HG03045 (cell line): ENCODE data around the gene KLK4.
"Not testable (repeated sequence)": the region's sequence is repeated elsewhere in the genome, so short reads cannot be mapped to it uniquely, and the experiment has no call there.

Experiments used
- ATAC-seq: cut with Tn5 transposase; IDR thresholded peaks from one replicate; pipeline ENCODE4 v1.9.1; 2021; ENCODE audit warnings: mild to moderate bottlenecking, moderate library complexity; ENCODE audit not compliant: unreplicated experiment

KLK4 gene

DNA sequence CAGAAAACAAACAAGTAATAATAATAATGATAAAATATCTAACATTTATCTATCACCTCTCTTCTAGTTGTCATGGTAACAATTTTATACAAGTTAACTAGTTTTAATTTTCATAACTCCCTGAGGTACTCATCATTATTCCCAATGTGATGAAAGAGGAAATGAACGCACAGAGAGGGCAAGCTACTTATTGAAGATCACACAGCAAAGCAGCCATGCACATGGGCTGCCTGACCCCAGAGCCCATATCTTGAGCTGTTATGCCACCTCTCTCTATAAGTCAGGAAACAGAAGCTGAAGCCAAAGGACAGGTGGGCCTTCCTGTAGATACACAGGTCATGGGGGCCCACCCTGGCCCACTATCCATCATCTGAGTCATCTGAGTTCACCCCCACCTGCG lies 4.9 kb upstream of the KLK4 start:
- ATAC-seq, result no peak

DNA sequence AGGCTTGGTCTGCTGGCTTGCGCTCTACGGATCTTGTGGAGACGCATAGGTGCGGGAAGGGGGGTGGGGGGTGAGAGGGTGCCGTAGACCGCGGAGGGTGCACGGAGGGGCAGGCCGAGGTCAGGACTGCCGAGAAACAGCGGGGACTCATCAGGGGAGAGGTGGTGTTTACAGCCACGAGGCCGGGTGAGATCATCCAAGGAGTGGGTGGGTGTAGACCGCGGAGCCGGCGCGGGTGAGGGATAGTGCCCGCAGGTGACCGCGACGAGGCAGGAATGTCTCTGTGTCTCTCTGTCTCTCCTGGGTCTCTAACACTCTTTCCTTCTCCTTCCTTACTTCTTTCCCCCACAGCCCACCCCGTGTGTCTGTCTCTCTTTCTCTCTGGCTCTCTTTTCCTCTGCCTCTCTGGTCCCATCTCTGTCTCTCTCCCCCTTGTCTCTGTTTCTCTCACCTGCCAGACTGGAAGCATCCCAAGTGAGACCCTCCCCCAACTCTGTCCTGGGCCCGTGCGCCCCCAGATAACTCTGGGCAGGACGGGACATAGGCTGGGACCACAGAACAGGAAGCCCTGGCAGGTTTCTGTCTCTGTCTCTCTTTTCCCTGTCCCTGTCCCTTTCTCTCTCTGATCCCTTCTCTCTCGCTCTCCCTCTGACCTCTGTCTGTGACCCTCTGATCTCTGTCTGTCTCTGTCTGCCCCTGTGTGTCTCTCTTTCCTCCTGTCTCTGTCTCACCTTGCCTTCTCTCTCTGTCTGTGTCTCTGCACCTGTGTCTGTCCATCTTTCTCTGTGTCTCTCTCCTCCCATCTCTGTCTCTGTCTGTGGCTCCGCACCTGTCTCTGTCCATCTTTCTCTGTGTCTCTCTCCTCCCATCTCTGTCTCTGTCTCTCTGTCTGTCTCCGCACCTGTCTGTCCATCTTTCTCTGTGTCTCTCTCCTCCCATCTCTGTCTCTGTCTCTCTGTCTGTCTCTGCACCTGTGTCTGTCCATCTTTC lies 1.8 kb upstream of the KLK4 start:
- ATAC-seq, result no peak

DNA sequence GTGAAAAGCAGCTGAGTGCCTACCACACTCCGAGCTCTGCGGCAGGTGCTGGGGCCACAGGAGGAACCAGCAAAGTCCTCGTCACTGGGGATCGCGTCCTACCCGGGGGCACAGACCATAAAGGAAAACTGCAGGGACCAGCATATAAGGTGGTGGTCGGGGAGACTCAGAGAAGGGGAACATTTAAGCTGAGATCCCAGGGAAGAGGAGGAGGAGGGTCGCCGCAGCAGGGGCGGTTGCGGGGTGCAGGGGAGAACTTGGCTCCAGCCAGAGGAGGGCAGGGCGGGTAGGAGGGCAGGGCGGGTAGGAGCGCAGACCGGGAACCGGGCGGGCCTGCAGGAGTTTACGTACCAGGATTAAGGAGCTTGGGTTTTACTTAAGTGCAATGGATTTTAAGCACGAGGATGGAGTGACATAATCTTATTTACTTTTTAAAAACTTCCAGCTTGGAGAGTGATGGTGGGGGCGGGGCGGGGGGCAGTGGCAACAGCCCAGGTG lies 956 bp upstream of the KLK4 start:
- ATAC-seq, result no peak

DNA sequence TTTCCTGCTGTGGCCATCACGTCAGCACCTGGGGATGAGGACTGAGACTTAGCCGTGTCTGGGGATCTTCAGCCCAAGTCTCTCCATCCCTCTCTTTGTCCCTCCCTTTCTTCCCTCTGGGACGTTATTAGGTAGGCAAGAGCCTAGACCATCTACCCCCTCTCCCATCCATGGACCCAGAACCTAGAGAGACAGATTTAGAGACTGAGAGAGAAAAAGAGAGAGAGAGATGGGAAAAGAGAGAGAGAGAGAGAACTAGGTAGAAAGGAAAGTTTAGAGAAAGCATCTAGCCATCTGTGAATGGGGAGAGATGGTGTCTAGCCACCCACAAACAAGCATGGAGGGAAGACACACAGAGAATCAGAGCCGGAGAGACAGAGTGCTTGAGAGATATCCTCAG lies 473 bp downstream of the KLK4 start:
- ATAC-seq, result no peak

DNA sequence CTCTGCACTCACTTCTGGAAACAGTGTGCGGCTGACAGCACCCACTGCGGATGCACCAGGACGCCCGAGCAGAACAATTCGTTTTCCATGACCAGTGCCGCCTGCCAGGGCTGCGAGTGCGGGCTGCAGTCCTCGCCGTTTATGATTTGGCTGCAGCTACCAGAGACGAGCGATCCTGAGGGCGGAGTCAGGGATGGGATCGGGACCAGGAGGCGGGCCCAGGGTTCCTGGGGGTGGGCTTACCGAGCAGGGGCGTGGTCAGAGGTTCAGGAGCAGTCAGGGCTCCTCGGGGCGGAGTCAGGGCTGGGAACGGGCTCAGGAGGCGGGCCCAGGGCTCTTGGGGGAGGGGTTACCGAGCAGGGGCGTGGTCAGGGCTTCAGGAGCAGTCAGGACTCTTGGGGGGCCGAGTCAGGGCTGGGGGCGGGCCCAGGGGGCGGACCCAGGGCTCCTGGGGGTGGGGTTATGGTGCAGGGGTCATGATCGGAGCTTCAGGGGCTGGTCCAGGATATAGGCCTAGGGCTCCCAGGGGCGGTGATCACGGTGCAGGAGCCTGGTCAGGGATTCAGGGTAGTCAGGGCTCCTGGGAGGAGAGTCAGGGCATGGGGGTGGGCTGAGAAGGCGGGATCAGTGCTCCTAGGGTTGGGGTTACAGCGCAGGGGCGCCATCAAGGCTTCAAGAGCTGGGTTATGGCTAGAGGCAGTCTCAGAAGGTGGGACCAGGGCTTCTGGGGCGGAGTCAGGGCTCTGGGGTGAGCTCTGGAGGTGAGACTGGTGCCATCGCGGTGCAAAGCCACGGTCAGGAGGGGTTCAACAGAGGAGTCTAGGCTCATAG lies 1.7 kb downstream of the KLK4 start:
- no peak for ATAC-seq

DNA sequence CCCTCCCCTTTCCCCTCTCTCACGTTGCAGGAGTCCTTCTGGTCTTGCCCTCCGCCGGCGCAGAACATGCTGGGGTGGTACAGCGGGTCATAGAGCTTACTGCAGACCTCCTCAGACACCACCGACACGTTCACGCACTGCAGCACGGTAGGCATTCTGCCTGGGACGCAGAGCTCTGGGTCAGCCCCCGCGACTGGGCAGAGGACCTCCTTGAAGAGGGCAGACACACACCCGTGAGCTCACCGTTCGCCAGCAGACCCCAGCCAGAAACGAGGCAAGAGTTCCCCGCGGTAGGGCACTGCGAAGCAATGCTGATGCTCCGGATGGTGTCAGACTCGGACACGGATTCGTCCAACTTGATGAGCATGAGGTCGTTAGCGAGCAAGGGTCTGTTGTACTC lies 2.9 kb downstream of the KLK4 start:
- no peak for ATAC-seq

DNA sequence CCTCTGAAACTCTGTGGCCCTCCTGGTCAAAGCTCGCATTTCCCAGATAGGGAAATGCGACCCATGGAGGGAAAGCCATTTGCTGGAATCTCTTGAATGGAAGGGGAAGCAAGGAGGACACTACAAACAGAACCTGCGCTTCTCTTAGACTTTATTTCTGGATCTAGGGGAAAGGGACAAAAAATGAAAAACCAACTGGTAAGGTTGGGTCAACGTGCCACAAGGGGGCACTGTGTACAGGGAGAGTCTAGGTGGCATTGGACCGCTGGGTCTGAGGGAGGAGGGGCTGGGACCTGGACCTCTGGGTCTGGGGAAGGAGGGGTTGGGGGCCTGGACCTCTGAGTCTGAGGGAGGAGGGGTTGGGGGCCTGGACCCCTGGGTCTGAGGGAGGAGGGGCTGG lies 5.0 kb downstream of the KLK4 start:
- ATAC-seq, result no peak

DNA sequence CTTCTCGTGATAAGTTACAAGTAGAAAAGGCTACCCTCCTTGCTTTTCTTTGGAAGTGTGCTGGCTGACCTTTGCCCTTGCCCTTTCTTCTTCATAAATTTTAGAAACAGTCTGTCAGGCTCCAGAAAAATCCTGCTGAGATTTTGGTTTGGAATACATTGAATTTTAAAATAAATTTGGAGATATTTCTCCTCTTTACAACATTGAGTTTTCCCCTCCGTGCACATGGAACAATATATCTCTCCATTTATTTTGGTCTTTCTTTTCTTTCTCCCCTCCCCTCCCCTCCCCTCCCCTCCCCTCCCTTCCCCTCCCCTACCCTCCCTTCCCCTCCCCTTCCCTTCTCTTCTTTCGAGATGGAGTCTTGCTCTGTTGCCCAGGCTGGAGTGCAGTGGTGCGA lies 8.6 kb downstream of the KLK4 start:
- no peak for ATAC-seq

DNA sequence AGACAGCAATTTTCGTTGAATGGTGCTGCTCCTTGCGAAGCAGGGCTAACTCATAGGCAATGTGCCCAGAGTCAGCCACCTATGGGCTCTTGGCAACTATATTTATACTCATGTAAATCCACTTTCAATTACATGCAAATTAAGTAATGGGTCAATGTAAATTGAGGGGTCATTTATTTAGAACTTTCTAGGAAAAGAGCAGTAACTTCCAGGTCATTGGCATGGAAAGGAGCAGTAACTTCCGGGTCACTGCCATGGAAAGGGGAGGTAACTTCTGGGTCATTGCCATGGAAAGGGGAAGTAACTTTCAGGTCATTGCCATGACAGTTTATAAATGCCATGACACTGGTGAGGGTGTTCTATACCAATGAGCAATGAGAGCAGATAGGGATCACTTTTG lies 11.6 kb downstream of the KLK4 start:
- no peak for ATAC-seq

DNA sequence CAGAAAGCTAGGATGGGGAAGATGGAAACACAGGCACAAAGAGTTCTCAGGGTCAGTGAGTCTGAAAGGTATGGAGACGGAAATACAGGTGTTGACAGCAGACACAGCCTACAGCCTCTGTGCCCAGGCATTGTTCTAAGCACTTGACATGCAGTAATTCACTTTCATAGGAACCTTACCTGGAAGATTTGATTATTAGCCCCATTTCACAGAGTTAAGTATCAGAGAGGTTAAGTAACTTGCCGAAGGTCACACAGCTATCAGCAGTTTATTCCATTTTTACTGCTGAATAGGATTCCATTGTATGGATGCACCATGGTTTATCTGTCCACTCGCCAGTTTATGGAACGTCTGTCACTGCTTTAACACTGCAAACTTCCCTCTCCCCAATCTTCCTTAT lies 13.2 kb downstream of the KLK4 start:
- no peak for ATAC-seq

DNA sequence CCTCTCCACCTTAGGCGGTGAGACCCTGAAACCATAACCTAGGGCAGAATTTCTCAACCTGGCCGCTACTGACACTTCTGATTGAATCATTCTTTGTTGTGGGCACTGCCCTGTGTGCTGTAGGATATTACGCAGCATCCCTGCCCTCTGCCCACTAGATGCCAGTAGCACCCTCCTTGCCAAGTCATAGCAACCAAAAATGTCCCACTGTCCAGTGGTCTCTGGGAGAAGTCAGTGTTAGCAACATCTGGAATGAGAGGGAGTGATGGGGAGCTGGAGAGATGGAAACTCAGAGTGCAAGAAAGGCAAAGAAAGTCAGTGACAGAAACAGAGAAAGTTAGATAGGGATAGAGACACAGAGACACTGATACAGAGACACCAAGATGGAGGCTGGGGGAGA lies 13.6 kb downstream of the KLK4 start:
- ATAC-seq, result no peak

DNA sequence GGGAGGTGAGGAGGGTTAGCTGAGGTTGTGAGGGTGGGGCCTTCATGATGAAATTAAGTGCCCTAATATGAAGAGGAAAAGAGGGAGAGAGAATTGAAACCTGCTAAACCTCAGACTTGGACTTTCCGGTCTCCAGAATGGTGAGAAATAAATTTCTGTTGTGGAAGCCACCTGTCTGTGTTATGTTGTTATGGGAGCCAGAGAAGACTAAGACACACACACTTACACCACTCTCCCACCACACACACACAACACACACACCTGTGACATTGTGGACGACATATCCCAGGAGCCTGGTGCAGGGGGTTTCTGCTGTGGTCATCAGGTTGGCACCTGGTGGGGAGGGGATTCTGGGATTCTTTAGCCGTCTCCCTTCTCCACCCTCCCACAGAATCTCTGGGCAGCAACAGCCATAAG lies 14.0 kb downstream of the KLK4 start:
- no peak for ATAC-seq

DNA sequence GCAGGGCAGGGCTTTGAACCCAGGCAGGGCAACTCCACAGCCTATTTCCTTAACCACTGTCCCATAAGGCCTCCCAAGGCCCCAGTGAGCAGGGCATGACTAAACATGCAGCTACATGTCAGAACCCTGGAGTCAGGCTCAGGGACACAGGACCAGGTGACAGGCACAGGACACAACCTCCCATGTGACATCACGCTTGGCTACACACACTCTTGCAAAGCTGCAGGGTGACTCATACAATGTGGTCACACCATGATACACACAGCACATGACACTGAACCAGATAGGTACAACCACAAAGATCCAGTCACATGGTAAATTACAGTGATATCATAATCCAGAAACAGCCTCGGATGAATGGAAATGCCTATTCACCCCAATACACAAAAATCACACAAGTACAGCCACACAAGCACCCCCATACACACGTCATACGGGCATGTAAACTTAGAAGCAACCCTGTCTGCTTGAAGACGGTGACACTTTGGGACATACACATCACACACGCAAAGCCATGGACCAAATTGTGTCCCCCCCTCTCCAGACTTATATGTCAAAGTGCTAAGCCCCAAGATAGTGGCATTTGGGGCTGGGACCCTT lies 14.5 kb downstream of the KLK4 start:
- peak; percentile 82 for ATAC-seq

DNA sequence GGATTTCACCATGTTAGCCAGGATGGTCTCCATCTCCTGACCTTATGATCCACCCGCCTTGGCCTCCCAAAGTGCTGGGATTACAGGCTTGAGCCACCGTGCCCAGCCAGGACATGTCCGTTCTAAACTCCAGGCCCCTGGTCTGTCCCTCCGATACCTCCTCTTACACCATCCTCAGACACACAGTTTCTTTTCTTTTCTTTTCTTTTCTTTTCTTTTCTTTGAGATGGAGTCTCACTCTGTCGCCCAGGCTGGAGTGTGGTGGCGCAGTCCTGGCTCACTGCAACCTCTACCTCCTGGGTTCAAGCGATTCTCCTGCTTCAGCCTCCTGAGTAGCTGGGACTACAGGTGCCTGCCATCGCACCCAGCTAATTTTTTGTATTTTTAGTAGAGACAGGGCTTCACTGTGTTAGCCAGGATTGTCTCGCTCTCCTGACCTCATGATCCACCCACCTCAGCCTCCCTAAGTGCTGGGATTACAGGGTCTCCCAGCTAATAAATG lies 15.1 kb downstream of the KLK4 start:
- ATAC-seq, result not testable (repeated sequence)

DNA sequence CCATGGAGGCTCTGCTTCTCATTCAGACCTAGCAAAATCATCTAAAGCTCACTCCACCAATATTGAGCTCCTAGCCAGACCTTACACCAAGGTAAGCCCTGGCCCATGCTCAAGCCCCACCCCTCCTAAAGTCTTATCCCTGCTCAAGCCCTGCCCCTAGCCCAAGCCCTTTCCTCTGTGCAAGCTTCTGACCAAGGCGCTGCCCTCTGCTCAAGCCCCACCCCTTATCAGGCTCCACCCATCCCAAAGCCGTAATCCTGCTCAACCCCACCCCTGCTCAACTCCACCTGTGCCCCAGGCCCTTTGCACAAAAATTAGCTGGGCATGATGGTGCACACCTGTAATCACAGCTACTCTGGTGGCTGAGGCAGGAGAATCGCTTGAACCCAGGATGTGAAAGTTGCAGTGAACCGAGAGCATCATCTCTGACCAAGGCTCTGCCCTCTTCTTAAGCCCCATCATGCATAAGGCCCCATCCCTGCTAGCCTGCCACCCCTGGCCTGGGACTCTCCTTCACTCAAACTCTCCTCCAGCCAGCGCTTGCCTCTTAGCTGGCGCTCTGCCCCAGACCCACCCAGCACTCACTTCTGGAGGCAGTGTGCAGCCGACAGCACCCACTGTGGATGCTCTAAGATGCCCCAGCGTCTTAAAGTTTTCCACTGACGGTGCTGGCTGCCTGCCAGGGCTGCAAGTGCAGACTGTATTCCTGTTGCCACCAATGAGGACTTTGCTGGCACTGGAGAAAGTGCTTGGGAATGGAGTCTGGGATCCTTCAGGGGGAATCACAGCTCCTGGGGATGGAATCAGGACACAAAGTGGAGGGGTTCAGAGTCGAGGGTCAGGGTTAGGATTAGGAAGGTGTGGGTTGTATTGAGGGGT lies 16.5 kb downstream of the KLK4 start:
- ATAC-seq, result no peak

DNA sequence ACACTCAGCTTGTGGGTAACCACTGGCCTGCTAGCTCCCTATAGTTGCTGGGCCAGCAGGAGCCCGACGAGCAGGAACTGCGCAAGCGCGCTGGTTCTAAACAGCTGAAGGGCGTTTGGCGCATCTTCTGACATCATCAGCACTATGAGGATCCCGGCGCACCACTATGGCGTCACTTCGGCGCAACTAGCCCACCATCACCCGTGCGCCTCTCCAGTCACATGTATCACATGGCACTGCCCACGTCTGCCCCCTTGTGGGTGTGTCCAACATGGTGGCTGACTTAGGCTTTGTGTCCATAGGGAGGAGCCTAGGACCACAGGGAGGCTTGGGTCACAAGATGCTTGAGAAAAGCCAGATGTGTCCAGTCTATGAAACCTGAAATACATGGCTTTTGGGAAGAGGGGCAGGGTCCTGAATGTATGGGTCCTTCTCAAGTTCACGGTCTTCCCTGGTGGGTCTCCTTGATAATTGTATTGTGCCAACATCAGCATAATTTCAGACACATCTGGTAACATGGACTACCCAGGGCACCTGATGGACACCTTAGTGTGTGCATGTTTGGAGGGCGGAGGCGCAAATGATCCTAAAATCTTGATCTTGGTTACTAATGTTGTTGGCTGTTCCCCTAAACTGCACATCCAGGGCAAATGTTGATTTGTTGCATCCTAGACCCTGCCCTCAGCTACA lies 18.0 kb downstream of the KLK4 start:
- ATAC-seq, result no peak

DNA sequence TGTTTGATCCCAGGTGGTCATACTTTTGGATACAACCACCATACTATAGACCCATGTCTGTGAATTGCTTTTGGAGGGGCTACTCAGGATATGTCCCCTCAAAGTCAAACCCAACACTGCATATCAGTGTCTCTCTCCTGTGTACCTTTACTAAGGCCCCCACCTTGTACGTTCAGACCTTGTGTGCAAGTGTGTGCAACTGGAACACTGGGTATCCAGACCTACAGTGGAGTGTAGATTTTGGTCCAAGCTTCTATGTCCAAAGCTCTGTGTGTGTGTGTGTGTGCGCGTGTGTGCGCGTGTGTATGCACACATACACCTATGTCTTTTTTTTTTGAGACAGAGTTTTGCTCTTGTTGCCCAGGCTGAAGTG lies 20.0 kb downstream of the KLK4 start:
- ATAC-seq, result no peak

DNA sequence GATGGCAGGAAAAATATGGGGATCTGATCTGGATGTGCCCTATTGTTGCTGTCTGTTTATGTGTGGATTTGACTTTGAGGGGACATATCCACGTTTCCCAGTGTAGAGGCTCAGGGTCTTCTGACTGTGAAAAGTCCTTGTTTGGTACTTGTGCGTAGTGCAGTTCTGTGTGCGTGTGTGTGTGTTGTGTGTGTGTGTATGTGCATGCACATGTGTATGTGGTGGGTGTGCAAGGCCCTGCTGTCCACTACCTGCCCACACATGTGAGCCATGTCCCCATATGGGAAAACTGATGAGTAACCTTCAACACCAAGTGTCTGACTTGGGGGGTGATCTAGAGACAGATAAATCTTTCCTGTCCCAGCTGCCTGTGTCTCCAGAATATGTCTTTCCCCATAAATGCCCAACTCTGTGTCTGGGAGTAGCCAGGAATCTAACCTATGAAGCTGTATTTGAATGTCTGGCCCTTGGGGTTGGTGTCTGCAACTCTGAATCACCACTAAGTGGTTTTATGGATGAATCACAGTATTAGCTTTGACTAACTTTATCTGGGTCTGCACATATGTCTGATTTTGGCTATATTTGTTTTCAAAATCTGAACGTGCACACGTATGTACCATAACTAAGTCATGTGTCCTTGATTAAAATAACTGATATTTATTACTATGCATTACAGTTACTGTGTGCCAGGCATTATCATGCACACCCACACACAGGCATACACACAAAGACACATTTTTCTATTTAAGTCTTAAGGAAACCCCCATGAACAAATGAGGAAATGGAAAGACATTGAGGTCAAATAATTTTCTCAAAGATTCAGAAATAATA lies 20.6 kb downstream of the KLK4 start:
- no peak for ATAC-seq

DNA sequence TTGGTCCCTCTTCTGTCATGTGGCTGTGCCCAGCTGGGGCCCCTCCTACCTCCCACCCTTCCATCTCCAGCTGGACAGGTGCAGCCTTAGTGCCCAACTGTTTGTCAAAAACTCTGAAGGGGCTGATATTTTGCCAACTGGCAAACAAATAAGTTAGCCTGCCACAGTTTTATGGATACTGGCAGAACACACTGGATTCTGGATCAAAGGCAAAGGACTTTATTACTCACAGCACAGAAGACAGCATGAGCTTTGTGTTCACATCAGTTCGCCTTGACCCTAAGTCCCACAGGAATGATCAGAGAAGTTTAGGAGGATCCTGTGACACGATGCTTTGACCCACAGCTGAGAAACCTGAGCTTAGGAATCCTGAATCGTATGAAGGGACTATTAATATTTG lies 21.6 kb downstream of the KLK4 start:
- no peak for ATAC-seq
